Gastroesophageal sphincter (tissue), 3 donors: Measurements from ENCODE around the gene TLR10.

Experiments
- POLR2A ChIP-seq, 2 donors: fragments of 450-650 bp; IDR thresholded peaks; one replicate each; pipeline ENCODE4 v1.6.1; 2017; ENCODE audit warnings: antibody characterized with exemption in 2 of 2, mild to moderate bottlenecking in 2 of 2, moderate library complexity in 1 of 2
- POLR2AphosphoS5 ChIP-seq: sonication (generic); formaldehyde crosslinking; IDR thresholded peaks from one replicate; pipeline ENCODE4 v1.6.1; 2017; ENCODE audit warnings: antibody characterized with exemption
- TF ChIP-seq, protein P1 (sequence below), 4 experiments: fragments of 200-600 bp in 2 of 4; fragments of 450-650 bp in 2 of 4; sonication (generic) in 1 of 4; IDR thresholded peaks; one replicate each; pipeline ENCODE4 v1.5.1; 2017 to 2019; ENCODE audit warnings: antibody characterized with exemption in 4 of 4, mild to moderate bottlenecking in 2 of 4, moderate library complexity in 2 of 4

- TF ChIP-seq, protein P1, sequence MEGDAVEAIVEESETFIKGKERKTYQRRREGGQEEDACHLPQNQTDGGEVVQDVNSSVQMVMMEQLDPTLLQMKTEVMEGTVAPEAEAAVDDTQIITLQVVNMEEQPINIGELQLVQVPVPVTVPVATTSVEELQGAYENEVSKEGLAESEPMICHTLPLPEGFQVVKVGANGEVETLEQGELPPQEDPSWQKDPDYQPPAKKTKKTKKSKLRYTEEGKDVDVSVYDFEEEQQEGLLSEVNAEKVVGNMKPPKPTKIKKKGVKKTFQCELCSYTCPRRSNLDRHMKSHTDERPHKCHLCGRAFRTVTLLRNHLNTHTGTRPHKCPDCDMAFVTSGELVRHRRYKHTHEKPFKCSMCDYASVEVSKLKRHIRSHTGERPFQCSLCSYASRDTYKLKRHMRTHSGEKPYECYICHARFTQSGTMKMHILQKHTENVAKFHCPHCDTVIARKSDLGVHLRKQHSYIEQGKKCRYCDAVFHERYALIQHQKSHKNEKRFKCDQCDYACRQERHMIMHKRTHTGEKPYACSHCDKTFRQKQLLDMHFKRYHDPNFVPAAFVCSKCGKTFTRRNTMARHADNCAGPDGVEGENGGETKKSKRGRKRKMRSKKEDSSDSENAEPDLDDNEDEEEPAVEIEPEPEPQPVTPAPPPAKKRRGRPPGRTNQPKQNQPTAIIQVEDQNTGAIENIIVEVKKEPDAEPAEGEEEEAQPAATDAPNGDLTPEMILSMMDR (IDR thresholded peaks at IDR 0.05) = no peak
- no peak for TF ChIP-seq POLR2AphosphoS5
- no peak for TF ChIP-seq POLR2A (IDR thresholded peaks at IDR 0.05)
Observed at GRCh38 chr4:38788317-38788716, 5.5 kb upstream of the TLR10 start.
